DND-41 (cell line): Measurements from ENCODE around the gene SETD9.

Experiments
- CTCF ChIP-seq: IDR thresholded peaks from 2 replicates; pipeline ENCODE4 v1.5.1; 2012; ENCODE audit warnings: borderline replicate concordance, low read length, moderate library complexity, mild to moderate bottlenecking; ENCODE audit not compliant: poor library complexity, severe bottlenecking; ENCODE audit errors: extremely low read depth
- EZH2 ChIP-seq: IDR thresholded peaks from 3 replicates; pipeline ENCODE4 v1.6.1; 2012; ENCODE audit warnings: borderline replicate concordance, low read depth, mild to moderate bottlenecking, moderate library complexity, low read length, inconsistent platforms; ENCODE audit not compliant: severe bottlenecking

GRCh38 chr5:56898213-56898612, 11.2 kb upstream of the SETD9 start:
- no peak for TF ChIP-seq CTCF
- TF ChIP-seq EZH2 = no peak
